Right lobe of liver (tissue), 4 donors: ENCODE measurements around the gene ATP5F1B.

Experiments used
- POLR2A ChIP-seq: fragments of 450-650 bp; IDR thresholded peaks from one replicate; pipeline ENCODE4 v1.6.1; 2017; ENCODE audit warnings: antibody characterized with exemption, mild to moderate bottlenecking
- TF ChIP-seq, protein P1 (sequence below), 4 donors: fragments of 200-600 bp in 3 of 4; fragments of 450-650 bp in 1 of 4; IDR thresholded peaks; one replicate each; pipeline versions ENCODE4 v1.5.1 to v1.8.0; 2016 to 2022; ENCODE audit warnings: antibody characterized with exemption in 4 of 4, mild to moderate bottlenecking in 2 of 4
- donor health status: DM: no; HTN: no; CAD: no.
- donor health status: DM: no; HTN: no; CAD: no.
- donor health status: DM: no; HTN: yes; CAD: no.

DNA sequence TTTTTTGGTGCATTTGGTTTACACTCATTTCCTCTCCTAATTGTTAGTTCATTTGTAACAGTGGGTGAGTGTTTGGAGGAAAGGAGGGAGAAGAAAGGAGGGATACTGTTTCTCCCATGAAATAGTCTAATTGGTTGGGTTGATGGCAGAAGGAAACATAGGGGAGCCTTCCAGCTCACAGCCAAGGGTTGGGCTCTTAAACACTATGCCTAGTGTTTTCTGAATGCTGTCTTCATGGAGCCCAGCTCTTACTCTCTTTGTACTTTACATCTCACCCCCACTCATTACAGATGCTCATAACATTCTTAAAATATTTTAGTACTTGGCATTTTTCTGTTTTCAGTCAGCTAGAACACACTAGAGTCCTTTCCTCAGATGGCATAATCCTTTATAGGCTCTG is 53.8 kb downstream of the ATP5F1B start:
- TF ChIP-seq, protein P1, sequence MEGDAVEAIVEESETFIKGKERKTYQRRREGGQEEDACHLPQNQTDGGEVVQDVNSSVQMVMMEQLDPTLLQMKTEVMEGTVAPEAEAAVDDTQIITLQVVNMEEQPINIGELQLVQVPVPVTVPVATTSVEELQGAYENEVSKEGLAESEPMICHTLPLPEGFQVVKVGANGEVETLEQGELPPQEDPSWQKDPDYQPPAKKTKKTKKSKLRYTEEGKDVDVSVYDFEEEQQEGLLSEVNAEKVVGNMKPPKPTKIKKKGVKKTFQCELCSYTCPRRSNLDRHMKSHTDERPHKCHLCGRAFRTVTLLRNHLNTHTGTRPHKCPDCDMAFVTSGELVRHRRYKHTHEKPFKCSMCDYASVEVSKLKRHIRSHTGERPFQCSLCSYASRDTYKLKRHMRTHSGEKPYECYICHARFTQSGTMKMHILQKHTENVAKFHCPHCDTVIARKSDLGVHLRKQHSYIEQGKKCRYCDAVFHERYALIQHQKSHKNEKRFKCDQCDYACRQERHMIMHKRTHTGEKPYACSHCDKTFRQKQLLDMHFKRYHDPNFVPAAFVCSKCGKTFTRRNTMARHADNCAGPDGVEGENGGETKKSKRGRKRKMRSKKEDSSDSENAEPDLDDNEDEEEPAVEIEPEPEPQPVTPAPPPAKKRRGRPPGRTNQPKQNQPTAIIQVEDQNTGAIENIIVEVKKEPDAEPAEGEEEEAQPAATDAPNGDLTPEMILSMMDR (IDR thresholded peaks at IDR 0.05): no peak
- no peak for TF ChIP-seq POLR2A
